Memory B cell (primary cell): ENCODE results near the gene FAM200B.

ENCODE experiments used
- ATAC-seq: fragments of 150-1000 bp; cut with Tn5 transposase; 2 replicates; pipeline ENCODE4 v1.10.0; 2021; ENCODE audit warnings: low read depth, mild to moderate bottlenecking, moderate library complexity
- DNase-seq, 2 donors: peaks; one replicate each; pipeline ENCODE4 v3.0.0; 2022; ENCODE audit warnings: low spot score in 2 of 2
- H3K27ac Mint-ChIP-seq: one replicate; pipeline ENCODE4 v1.8.0; 2022; ENCODE audit warnings: mild to moderate bottlenecking, moderate library complexity, mixed read lengths
- H3K27me3 Mint-ChIP-seq: one replicate; pipeline ENCODE4 v1.8.0; 2022; ENCODE audit warnings: mixed read lengths
- H3K36me3 Mint-ChIP-seq: one replicate; pipeline ENCODE4 v1.8.0; 2022; ENCODE audit warnings: mild to moderate bottlenecking, mixed read lengths
- H3K4me1 Mint-ChIP-seq: one replicate; pipeline ENCODE4 v1.8.0; 2022; ENCODE audit warnings: mixed read lengths
- H3K4me3 Mint-ChIP-seq: one replicate; pipeline ENCODE4 v1.8.0; 2022; ENCODE audit warnings: mild to moderate bottlenecking, moderate library complexity, mixed read lengths
- H3K9me3 Mint-ChIP-seq: one replicate; pipeline ENCODE4 v1.8.0; 2022; ENCODE audit warnings: mixed read lengths

Gene FAM200B

GRCh38 chr4:15681372-15682241 is at the start of gene FAM200B:
Gene FAM200B, plus strand, starts transcription at chr4:15681827. Its CDS starts 5,151 bp downstream, at chr4:15686978.
- Mint-ChIP-seq H3K4me3 (peak within 1 kb of the TSS; percentile 97), H3K36me3 (peaks cover 9% of the 10 kb centered on the region), H3K27me3 (no peaks in the 10 kb centered on the region), H3K4me1 (peaks cover 17% of the 10 kb centered on the region), H3K9me3 (no peaks in the 10 kb centered on the region), H3K27ac (peak within 1 kb of the TSS; percentile 98)
- peak; percentile 99 for ATAC-seq
- peak; percentile 98 to 99 for DNase-seq

GRCh38 chr4:15636818-15637217 is 44.8 kb upstream of the FAM200B start:
- Mint-ChIP-seq H3K36me3 (peaks cover 26% of the 10 kb centered on the region), H3K27me3 (no peaks in the 10 kb centered on the region), H3K4me3 (no peak overlapping the region), H3K9me3 (no peaks in the 10 kb centered on the region), H3K27ac (no peak overlapping the region), H3K4me1 (peaks cover 4% of the 10 kb centered on the region)
- no peak for DNase-seq
- ATAC-seq = no peak

- peaks cover 18% of the 10 kb centered on the region for H3K36me3 Mint-ChIP-seq
- no peak for ATAC-seq
- no peaks in the 10 kb centered on the region for H3K9me3 Mint-ChIP-seq
- H3K4me1 Mint-ChIP-seq = peaks cover 4% of the 10 kb centered on the region
- H3K27ac Mint-ChIP-seq = no peak overlapping the region
- no peaks in the 10 kb centered on the region for H3K27me3 Mint-ChIP-seq
- H3K4me3 Mint-ChIP-seq = no peak overlapping the region
- no peak for DNase-seq
Observed at GRCh38 chr4:15638418-15638817, 43.2 kb upstream of the FAM200B start.

GRCh38 chr4:15648600-15648999 is 33.0 kb upstream of the FAM200B start:
- no peak overlapping the region for H3K4me3 Mint-ChIP-seq
- no peak overlapping the region for H3K27ac Mint-ChIP-seq
- no peaks in the 10 kb centered on the region for H3K9me3 Mint-ChIP-seq
- peaks cover 28% of the 10 kb centered on the region for H3K4me1 Mint-ChIP-seq
- no peak for ATAC-seq
- H3K27me3 Mint-ChIP-seq = no peaks in the 10 kb centered on the region
- H3K36me3 Mint-ChIP-seq = peaks cover 6% of the 10 kb centered on the region
- no peak for DNase-seq

GRCh38 chr4:15649914-15650545 is 31.6 kb upstream of the FAM200B start:
- Mint-ChIP-seq H3K4me1 (peaks cover 26% of the 10 kb centered on the region), H3K27me3 (no peaks in the 10 kb centered on the region), H3K4me3 (no peak overlapping the region), H3K9me3 (no peaks in the 10 kb centered on the region), H3K27ac (no peak overlapping the region), H3K36me3 (peaks cover 2% of the 10 kb centered on the region)
- ATAC-seq = peak; percentile 77
- peak; percentile 21 to 59 for DNase-seq

GRCh38 chr4:15651676-15652075 is 30.0 kb upstream of the FAM200B start:
- Mint-ChIP-seq H3K27me3 (no peaks in the 10 kb centered on the region), H3K4me1 (peaks cover 28% of the 10 kb centered on the region), H3K9me3 (no peaks in the 10 kb centered on the region), H3K36me3 (peaks cover 2% of the 10 kb centered on the region), H3K27ac (no peak overlapping the region), H3K4me3 (no peak overlapping the region)
- ATAC-seq = no peak
- no peak for DNase-seq

- H3K4me1 Mint-ChIP-seq = peaks cover 27% of the 10 kb centered on the region
- DNase-seq = no peak
Observed at GRCh38 chr4:15652191-15652590, 29.4 kb upstream of the FAM200B start.

GRCh38 chr4:15652841-15653240 is 28.8 kb upstream of the FAM200B start:
- no peak overlapping the region for H3K4me3 Mint-ChIP-seq
- ATAC-seq (no peak), DNase-seq (no peak)
- no peaks in the 10 kb centered on the region for H3K27me3 Mint-ChIP-seq
- H3K27ac Mint-ChIP-seq = no peak overlapping the region
- no peaks in the 10 kb centered on the region for H3K9me3 Mint-ChIP-seq
- H3K36me3 Mint-ChIP-seq = peaks cover 2% of the 10 kb centered on the region
- H3K4me1 Mint-ChIP-seq = peaks cover 25% of the 10 kb centered on the region

More at GRCh38 chr4:15652191-15652590, 29.4 kb upstream of the FAM200B start:
- H3K4me3 Mint-ChIP-seq = no peak overlapping the region
- H3K27me3 Mint-ChIP-seq = no peaks in the 10 kb centered on the region
- no peaks in the 10 kb centered on the region for H3K9me3 Mint-ChIP-seq
- no peak overlapping the region for H3K27ac Mint-ChIP-seq
- no peak for ATAC-seq
- peaks cover 2% of the 10 kb centered on the region for H3K36me3 Mint-ChIP-seq

GRCh38 chr4:15653420-15653819 is 28.2 kb upstream of the FAM200B start:
- ATAC-seq (no peak), DNase-seq (no peak)
- Mint-ChIP-seq H3K27ac (peak overlapping the region; percentile 95), H3K4me3 (peak overlapping the region; percentile 93), H3K4me1 (peaks cover 25% of the 10 kb centered on the region), H3K27me3 (no peaks in the 10 kb centered on the region), H3K9me3 (no peaks in the 10 kb centered on the region), H3K36me3 (peaks cover 2% of the 10 kb centered on the region)

- no peaks in the 10 kb centered on the region for H3K9me3 Mint-ChIP-seq
- peak overlapping the region; percentile 93 for H3K4me3 Mint-ChIP-seq
- H3K27ac Mint-ChIP-seq = peak overlapping the region; percentile 95
- H3K4me1 Mint-ChIP-seq = peaks cover 22% of the 10 kb centered on the region
- DNase-seq (no peak), ATAC-seq (no peak)
- no peaks in the 10 kb centered on the region for H3K36me3 Mint-ChIP-seq
- H3K27me3 Mint-ChIP-seq = no peaks in the 10 kb centered on the region
Observed at GRCh38 chr4:15653864-15654592, 27.6 kb upstream of the FAM200B start.

GRCh38 chr4:15654593-15655222 is 26.9 kb upstream of the FAM200B start:
- peak overlapping the region; percentile 95 for H3K27ac Mint-ChIP-seq
- H3K36me3 Mint-ChIP-seq = no peaks in the 10 kb centered on the region
- H3K9me3 Mint-ChIP-seq = no peaks in the 10 kb centered on the region
- ATAC-seq = peak; percentile 65
- no peak for DNase-seq
- H3K4me3 Mint-ChIP-seq = peak overlapping the region; percentile 96
- H3K4me1 Mint-ChIP-seq = peaks cover 22% of the 10 kb centered on the region
- no peaks in the 10 kb centered on the region for H3K27me3 Mint-ChIP-seq

- H3K36me3 Mint-ChIP-seq = no peaks in the 10 kb centered on the region
- peak within 1 kb of the TSS; percentile 95 for H3K27ac Mint-ChIP-seq
- peak within 1 kb of the TSS; percentile 96 for H3K4me3 Mint-ChIP-seq
- no peaks in the 10 kb centered on the region for H3K9me3 Mint-ChIP-seq
- DNase-seq (peak; percentile 82 to 83), ATAC-seq (peak; percentile 81)
- H3K27me3 Mint-ChIP-seq = no peaks in the 10 kb centered on the region
- H3K4me1 Mint-ChIP-seq = peaks cover 17% of the 10 kb centered on the region
Observed at GRCh38 chr4:15655223-15656037, 26.2 kb upstream of the FAM200B start, which contains the start of gene FBXL5. Gene FBXL5, minus strand, starts transcription at chr4:15655357. Its CDS starts 70 bp downstream, at chr4:15655287.

- peaks cover 13% of the 10 kb centered on the region for H3K4me1 Mint-ChIP-seq
Observed at GRCh38 chr4:15656038-15656470, 25.6 kb upstream of the FAM200B start.

More at GRCh38 chr4:15656038-15656470, 25.6 kb upstream of the FAM200B start:
- H3K27me3 Mint-ChIP-seq = no peaks in the 10 kb centered on the region
- DNase-seq (no peak), ATAC-seq (no peak)
- peak overlapping the region; percentile 95 for H3K27ac Mint-ChIP-seq
- H3K4me3 Mint-ChIP-seq = peak overlapping the region; percentile 96
- H3K9me3 Mint-ChIP-seq = no peaks in the 10 kb centered on the region
- H3K36me3 Mint-ChIP-seq = no peaks in the 10 kb centered on the region
